Esophagus (tissue), 2 donors: ENCODE results near the gene FAM171A2. TPM values are rescaled to one million over a fixed set of nuclear protein-coding genes. Genes with fewer than 3 reads are reported as not detected.
"Not testable (repeated sequence)": the region's sequence is repeated elsewhere in the genome, so short reads cannot be mapped to it uniquely, and the experiment has no call there.

Experiments
- H3K27ac ChIP-seq, 2 donors: one replicate each; pipeline ENCODE4 v1.5.1; 2013; ENCODE audit warnings: low read depth in 2 of 2, mild to moderate bottlenecking in 2 of 2, inconsistent platforms in 1 of 2, low read length in 1 of 2, moderate library complexity in 1 of 2
- H3K27me3 ChIP-seq, 2 donors: one replicate each; pipeline ENCODE4 v1.6.1; 2013; ENCODE audit warnings: low read length in 2 of 2, control low read depth in 1 of 2, mild to moderate bottlenecking in 1 of 2; ENCODE audit not compliant: insufficient read depth in 2 of 2, control insufficient read depth in 1 of 2
- H3K36me3 ChIP-seq, 2 donors: one replicate each; pipeline ENCODE4 v1.6.1; 2013; ENCODE audit warnings: low read length in 1 of 2; ENCODE audit not compliant: control insufficient read depth in 2 of 2, insufficient read depth in 2 of 2
- H3K4me1 ChIP-seq, 2 donors: one replicate each; pipeline ENCODE4 v1.6.1; 2013; ENCODE audit warnings: low read length in 1 of 2; ENCODE audit not compliant: control insufficient read depth in 2 of 2, insufficient read depth in 2 of 2
- H3K4me3 ChIP-seq, 2 donors: one replicate each; pipeline ENCODE4 v1.5.1; 2013; ENCODE audit warnings: low read length in 2 of 2, mild to moderate bottlenecking in 2 of 2, low read depth in 1 of 2, moderate library complexity in 1 of 2
- H3K9me3 ChIP-seq, 2 donors: one replicate each; pipeline ENCODE4 v1.6.1; 2013; ENCODE audit warnings: mild to moderate bottlenecking in 2 of 2, low read depth in 1 of 2, low read length in 1 of 2, moderate library complexity in 1 of 2; ENCODE audit not compliant: control insufficient read depth in 2 of 2, insufficient read depth in 1 of 2
- WGBS, 2 donors: extraction: QIAGEN DNeasy Blood & Tissue Kit; methylation state at CpG; one replicate each; pipeline ENCODE4 v1.1.7; 2013; 5-methylcytosine and 5-hydroxymethylcytosine counted together
- polyA plus RNA-seq, 2 donors: library from polyadenylated mRNA; stranded (reverse); fragments of 200-250 nt; gene quantifications; one replicate each; pipeline ENCODE4 v1.2.3, GENCODE V29; 2013
- donor health status: healthy with polysubstance abuse.
- donor health status: Bipolar disorder and iron deficiency.

Gene FAM171A2
- polyA plus RNA-seq, 2 donors: 1.2 to 2.2 TPM

DNA sequence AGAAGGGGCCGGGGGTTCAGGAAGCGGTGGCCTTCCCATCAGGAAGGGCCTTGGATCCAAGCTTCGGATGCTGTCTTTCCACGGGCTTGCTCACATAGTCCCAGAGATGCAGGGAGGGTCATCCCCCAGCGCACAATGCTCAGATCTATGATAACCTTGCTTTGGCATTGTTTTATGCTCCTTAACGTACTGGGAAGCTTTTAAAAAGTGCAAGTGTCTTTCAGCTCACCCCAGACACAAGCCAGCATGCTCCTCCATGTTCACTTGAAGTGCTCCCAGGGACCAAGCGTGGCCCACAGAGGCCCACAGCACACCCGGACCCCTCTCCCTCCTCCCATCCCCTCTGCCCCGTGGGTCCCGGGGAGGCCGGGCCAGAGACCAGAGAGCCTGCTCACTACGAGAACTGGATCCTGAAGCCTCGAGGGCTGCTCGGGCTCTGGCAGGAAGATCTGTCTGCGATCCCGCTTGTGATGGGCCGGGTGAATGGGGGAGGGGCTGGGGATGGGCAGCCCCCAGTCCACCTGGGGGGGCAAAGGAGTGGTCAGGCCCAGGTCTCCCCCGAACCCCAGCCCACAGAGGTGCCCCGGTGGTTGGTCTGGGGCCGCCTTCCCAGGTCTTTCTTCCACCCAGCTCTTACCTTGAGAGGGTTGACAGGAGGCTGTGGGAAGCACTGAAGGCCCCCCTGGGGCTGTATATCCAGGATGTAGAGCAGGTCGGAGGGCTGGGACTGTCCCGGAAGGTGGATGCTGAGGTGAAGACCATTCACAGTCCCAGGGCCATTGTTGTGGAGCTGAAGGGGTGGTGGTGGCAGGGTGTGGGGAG lies 11.8 kb upstream of the FAM171A2 start:
- Histone ChIP-seq H3K36me3 (no peaks in the 10 kb centered on the region), H3K9me3 (no peaks in the 10 kb centered on the region), H3K27me3 (no peaks in the 10 kb centered on the region), H3K4me1 (peaks cover 4 to 6% of the 10 kb centered on the region in 2 donors), H3K27ac (no peak overlapping the region), H3K4me3 (no peak overlapping the region)
- WGBS, 2 donors: 39 to 50% methylated on average over 22 of the region's 22 CpGs

- 32 to 36% methylated on average over 28 to 31 of the region's 31 CpGs for WGBS, 2 donors
- no peaks in the 10 kb centered on the region for H3K27me3 ChIP-seq
- no peaks in the 10 kb centered on the region for H3K36me3 ChIP-seq
- peaks cover 4 to 6% of the 10 kb centered on the region in 2 donors for H3K4me1 ChIP-seq
- no peaks in the 10 kb centered on the region for H3K9me3 ChIP-seq
- no peak overlapping the region for H3K4me3 ChIP-seq
- no peak overlapping the region for H3K27ac ChIP-seq
Measured at GRCh38 chr17:44374306-44375195, 10.9 kb upstream of the FAM171A2 start.

- 70 to 74% methylated on average over 10 of the region's 10 CpGs for whole genome bisulfite sequencing, 2 donors
- H3K27me3 ChIP-seq: no peaks in the 10 kb centered on the region
Measured at GRCh38 chr17:44372036-44372435, 8.4 kb upstream of the FAM171A2 start.

GRCh38 chr17:44369414-44370023 lies 5.9 kb upstream of the FAM171A2 start:
- not testable (repeated sequence) for H3K27ac ChIP-seq, H3K36me3 ChIP-seq, H3K27me3 ChIP-seq, H3K4me3 ChIP-seq, H3K4me1 ChIP-seq, H3K9me3 ChIP-seq
- 63 to 70% methylated on average over 17 of the region's 17 CpGs for WGBS, 2 donors

More at GRCh38 chr17:44372036-44372435, 8.4 kb upstream of the FAM171A2 start:
- no peak overlapping the region for H3K4me3 ChIP-seq
- H3K9me3 ChIP-seq: no peaks in the 10 kb centered on the region
- H3K4me1 ChIP-seq: peaks cover 4 to 6% of the 10 kb centered on the region in 2 donors
- no peaks in the 10 kb centered on the region for H3K36me3 ChIP-seq
- H3K27ac ChIP-seq: no peak overlapping the region

DNA sequence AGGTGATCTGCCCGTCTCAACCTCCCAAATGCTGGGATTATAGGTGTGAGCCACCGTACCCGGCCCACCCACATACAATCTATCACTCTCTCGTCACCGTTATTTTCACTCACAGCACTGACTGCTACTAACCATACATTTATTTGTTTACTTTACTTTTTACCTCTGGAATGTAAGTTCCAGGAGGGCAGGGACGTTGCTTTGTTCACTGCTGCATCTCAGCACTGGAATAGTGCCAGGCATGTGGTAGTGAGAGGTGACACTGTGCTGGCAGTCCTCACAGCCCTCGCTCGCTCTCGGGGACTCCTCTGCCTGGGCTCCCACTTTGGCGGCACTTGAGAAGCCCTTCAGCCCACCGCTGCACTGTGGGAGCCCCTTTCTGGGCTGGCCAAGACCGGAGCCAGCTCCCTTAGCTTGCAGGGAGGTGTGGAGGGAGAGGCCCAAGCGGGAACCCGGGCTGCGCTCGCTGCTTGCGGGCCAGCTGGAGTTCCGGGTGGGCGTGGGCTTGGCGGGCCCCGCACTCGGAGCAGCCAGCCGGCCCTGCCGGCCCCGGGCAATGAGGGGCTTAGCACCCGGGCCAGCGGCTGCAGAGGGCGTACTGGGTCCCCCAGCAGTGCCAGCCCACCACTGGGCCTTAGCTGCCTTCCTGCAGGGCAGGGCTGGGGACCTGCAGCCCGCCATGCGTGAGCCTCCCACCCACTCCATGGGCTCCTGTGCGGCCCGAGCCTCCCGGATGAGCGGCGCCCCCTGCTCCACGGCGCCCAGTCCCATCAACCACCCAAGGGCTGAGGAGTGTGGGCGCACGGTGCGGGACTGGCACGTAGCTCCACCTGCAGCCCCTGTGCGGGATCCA lies 5.0 kb upstream of the FAM171A2 start:
- not testable (repeated sequence) for H3K27ac ChIP-seq, H3K4me1 ChIP-seq, H3K4me3 ChIP-seq, H3K36me3 ChIP-seq, H3K27me3 ChIP-seq, H3K9me3 ChIP-seq
- WGBS, 2 donors: 83 to 89% methylated on average over 40 to 42 of the region's 42 CpGs

- 37 to 46% methylated on average over 7 of the region's 7 CpGs for WGBS, 2 donors
- H3K4me3 ChIP-seq: no peak overlapping the region
- H3K27ac ChIP-seq: peak overlapping the region; percentile 58 to 70
- H3K27me3 ChIP-seq: no peaks in the 10 kb centered on the region
- H3K9me3 ChIP-seq: no peaks in the 10 kb centered on the region
- no peaks in the 10 kb centered on the region for H3K36me3 ChIP-seq
- H3K4me1 ChIP-seq: peaks cover 0 to 2% of the 10 kb centered on the region in 2 donors
Measured at GRCh38 chr17:44367231-44367979, 3.8 kb upstream of the FAM171A2 start.

- not testable (repeated sequence) for H3K9me3 ChIP-seq, H3K27ac ChIP-seq, H3K4me1 ChIP-seq, H3K36me3 ChIP-seq, H3K4me3 ChIP-seq, H3K27me3 ChIP-seq
- WGBS, 2 donors: 84 to 89% methylated on average over 5 of the region's 5 CpGs
Measured at GRCh38 chr17:44365051-44365450, 1.4 kb upstream of the FAM171A2 start.

DNA sequence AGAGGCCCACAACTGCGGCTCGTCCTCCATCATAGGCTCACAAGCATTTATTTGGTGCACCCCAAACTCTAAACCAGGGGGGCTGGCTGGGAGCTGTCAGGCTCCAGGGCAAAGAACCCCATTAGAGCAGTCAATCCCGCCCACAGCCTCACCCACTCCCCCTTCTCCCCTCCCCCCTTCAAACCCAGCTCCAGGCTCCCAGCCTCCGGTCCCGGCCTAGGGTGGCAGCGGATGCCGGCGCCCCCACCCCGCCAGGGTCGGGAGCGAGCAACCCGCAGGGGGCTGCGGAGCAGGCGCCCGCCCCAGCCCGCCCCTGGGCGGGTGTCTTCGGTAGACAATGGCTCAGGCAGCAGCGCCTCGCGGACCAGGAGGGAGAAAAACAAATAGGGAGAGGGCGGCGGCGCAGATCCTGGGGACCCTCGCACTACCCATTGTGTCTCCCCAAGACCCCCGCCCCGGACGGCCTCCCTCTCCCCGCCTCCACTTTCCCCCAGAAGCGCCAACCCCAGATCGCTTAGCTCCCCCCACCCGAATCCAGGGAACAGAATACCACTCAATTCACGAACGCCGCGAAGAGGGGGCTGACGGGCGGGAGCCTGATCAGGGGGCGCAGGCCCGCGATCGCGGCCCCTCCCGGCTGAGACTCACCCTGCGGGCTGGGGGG lies 572 bp downstream of the FAM171A2 start:
- 1% methylated on average over 37 to 45 of the region's 45 CpGs for WGBS, 2 donors
- Histone ChIP-seq H3K27ac (no peak overlapping the region), H3K27me3 (no peaks in the 10 kb centered on the region)

More for the DNA sequence above, 572 bp downstream of the FAM171A2 start:
- Histone ChIP-seq H3K9me3 (no peaks in the 10 kb centered on the region), H3K4me1 (peaks cover 0 to 2% of the 10 kb centered on the region in 2 donors), H3K36me3 (no peaks in the 10 kb centered on the region), H3K4me3 (peak overlapping the region; percentile 49 to 60)
